Lower lobe of right lung (tissue), 2 donors: Measurements from ENCODE around the gene RNF26. TPM values are rescaled to one million over a fixed set of nuclear protein-coding genes. Genes with fewer than 3 reads are reported as not detected.

ENCODE experiments used
- ATAC-seq, 2 donors: fragments of 200-7000 bp; cut with Tn5 transposase; one replicate each; pipeline ENCODE4 v1.9.1; 2020 to 2022; ENCODE audit warnings: mild to moderate bottlenecking in 2 of 2, moderate library complexity in 2 of 2
- DNase-seq: peaks from one replicate; pipeline ENCODE4 v3.0.0-alpha.2; 2020
- H3K27ac ChIP-seq: fragments of 200-600 bp; one replicate; pipeline ENCODE4 v1.8.0; 2022
- H3K27me3 ChIP-seq: fragments of 200-600 bp; one replicate; pipeline ENCODE4 v1.8.0; 2022; ENCODE audit warnings: low read depth
- H3K36me3 ChIP-seq: fragments of 200-600 bp; one replicate; pipeline ENCODE4 v1.8.0; 2022; ENCODE audit warnings: mild to moderate bottlenecking
- H3K4me1 ChIP-seq: fragments of 200-600 bp; one replicate; pipeline ENCODE4 v1.8.0; 2022
- H3K4me3 ChIP-seq: fragments of 200-600 bp; one replicate; pipeline ENCODE4 v1.8.0; 2022; ENCODE audit warnings: mild to moderate bottlenecking
- H3K9me3 ChIP-seq: fragments of 200-600 bp; one replicate; pipeline ENCODE4 v1.8.0; 2022
- CTCF ChIP-seq: fragments of 200-600 bp; IDR thresholded peaks from one replicate; pipeline ENCODE4 v1.8.0; 2022; ENCODE audit warnings: antibody characterized with exemption, mild to moderate bottlenecking
- intact Hi-C: fragments of 100-400 bp; cut with DNase I; formaldehyde crosslinking; loops from one replicate; pipeline ENCODE4 v1.11.0; 2022
- total RNA-seq: library from RNA; stranded (reverse); fragmentation: NEBNext Ultra II Directional; extraction: Animal tissue kit (Norgen Biotek cat#: 25700); gene quantifications from one replicate; pipeline ENCODE4 v1.2.1, GENCODE V29; 2021
- donor health status: DM: no; HTN: yes; CAD: no; lungs with severe emphysema.

Gene RNF26
- total RNA-seq, 1 donor from 2014 or later: 19.3 TPM

GRCh38 chr11:119295178-119295577 is 39.1 kb upstream of the RNF26 start:
- H3K4me1 ChIP-seq: no peaks in the 10 kb centered on the region
- H3K36me3 ChIP-seq: peaks cover 61% of the 10 kb centered on the region
- peaks cover 10% of the 10 kb centered on the region for H3K9me3 ChIP-seq
- DNase-seq: no peak
- H3K4me3 ChIP-seq: no peak overlapping the region
- no peaks in the 10 kb centered on the region for H3K27me3 ChIP-seq
- intact Hi-C loops: no loop called here
- no peak for TF ChIP-seq CTCF
- ATAC-seq: no peak
- H3K27ac ChIP-seq: no peak overlapping the region

GRCh38 chr11:119297938-119298337 is 36.4 kb upstream of the RNF26 start:
- ATAC-seq (no peak), DNase-seq (no peak)
- no peak for TF ChIP-seq CTCF
- H3K4me3 ChIP-seq: no peak overlapping the region
- intact Hi-C loops: no loop called here
- H3K36me3 ChIP-seq: peaks cover 75% of the 10 kb centered on the region
- H3K27ac ChIP-seq: no peak overlapping the region
- no peaks in the 10 kb centered on the region for H3K9me3 ChIP-seq
- no peaks in the 10 kb centered on the region for H3K4me1 ChIP-seq
- no peaks in the 10 kb centered on the region for H3K27me3 ChIP-seq

- Histone ChIP-seq H3K27ac (no peak overlapping the region), H3K27me3 (no peaks in the 10 kb centered on the region), H3K9me3 (no peaks in the 10 kb centered on the region), H3K4me1 (no peaks in the 10 kb centered on the region), H3K4me3 (no peak overlapping the region), H3K36me3 (peaks cover 75% of the 10 kb centered on the region)
- ATAC-seq (no peak), DNase-seq (no peak)
- intact Hi-C loops: no loop called here
- no peak for TF ChIP-seq CTCF
Measured at GRCh38 chr11:119298726-119299125, 35.6 kb upstream of the RNF26 start.

GRCh38 chr11:119299416-119299815 is 34.9 kb upstream of the RNF26 start:
- Histone ChIP-seq H3K36me3 (peaks cover 76% of the 10 kb centered on the region), H3K27ac (no peak overlapping the region)
- no peak for ATAC-seq

GRCh38 chr11:119300198-119300964 is 33.9 kb upstream of the RNF26 start:
- Histone ChIP-seq H3K36me3 (peaks cover 76% of the 10 kb centered on the region), H3K4me1 (no peaks in the 10 kb centered on the region), H3K27ac (no peak overlapping the region), H3K27me3 (no peaks in the 10 kb centered on the region), H3K4me3 (no peak overlapping the region), H3K9me3 (no peaks in the 10 kb centered on the region)
- no peak for TF ChIP-seq CTCF
- no peak for ATAC-seq
- no peak for DNase-seq
- intact Hi-C loops: no loop called here

More at GRCh38 chr11:119299416-119299815, 34.9 kb upstream of the RNF26 start:
- intact Hi-C loops: no loop called here
- TF ChIP-seq CTCF: no peak
- Histone ChIP-seq H3K9me3 (no peaks in the 10 kb centered on the region), H3K4me1 (no peaks in the 10 kb centered on the region), H3K27me3 (no peaks in the 10 kb centered on the region), H3K4me3 (no peak overlapping the region)
- no peak for DNase-seq
